Measurements from ENCODE around the gene HOXB5.

The HOXB5 gene

DNA sequence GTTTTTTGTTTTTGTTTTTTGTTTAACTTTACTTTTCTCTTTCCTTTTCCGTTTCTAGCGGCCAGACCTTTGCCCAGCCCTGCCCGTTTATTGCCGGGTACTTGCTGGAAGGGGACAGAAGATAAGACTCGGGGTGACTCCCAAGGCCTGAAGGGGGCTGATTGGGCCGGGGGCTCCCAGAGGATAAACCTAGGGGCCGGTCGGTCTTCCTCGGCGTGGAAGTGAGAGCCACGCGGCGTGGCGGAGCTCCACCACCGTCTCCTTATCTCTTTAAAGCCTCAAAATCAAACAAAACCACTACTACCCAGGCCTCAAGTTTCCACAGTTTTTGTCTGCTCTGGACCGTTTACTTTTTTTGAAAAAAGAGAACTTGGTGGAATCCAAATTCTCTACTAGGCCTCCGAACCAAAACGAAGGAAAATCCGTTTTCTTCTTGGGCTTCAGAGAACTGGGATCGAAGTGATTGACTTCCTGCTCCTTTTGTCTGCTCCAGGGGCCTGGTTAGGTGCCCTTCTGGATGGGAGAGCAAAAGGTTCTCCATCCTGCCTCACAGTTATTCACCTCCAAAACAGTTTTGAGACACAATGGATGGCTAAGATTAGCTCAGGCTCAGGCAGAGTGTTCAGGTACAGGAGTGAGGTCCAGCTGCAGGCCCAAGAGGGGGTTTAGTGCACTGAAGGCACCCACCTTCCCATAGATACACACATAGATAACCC is 41.1 kb upstream of the HOXB5 start:
- DNase-seq (ENCODE audit: extremely low read depth, insufficient read length), result no peak
- TF ChIP-seq, protein P1, sequence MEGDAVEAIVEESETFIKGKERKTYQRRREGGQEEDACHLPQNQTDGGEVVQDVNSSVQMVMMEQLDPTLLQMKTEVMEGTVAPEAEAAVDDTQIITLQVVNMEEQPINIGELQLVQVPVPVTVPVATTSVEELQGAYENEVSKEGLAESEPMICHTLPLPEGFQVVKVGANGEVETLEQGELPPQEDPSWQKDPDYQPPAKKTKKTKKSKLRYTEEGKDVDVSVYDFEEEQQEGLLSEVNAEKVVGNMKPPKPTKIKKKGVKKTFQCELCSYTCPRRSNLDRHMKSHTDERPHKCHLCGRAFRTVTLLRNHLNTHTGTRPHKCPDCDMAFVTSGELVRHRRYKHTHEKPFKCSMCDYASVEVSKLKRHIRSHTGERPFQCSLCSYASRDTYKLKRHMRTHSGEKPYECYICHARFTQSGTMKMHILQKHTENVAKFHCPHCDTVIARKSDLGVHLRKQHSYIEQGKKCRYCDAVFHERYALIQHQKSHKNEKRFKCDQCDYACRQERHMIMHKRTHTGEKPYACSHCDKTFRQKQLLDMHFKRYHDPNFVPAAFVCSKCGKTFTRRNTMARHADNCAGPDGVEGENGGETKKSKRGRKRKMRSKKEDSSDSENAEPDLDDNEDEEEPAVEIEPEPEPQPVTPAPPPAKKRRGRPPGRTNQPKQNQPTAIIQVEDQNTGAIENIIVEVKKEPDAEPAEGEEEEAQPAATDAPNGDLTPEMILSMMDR (IDR thresholded peaks at IDR 0.05; ENCODE audit: insufficient read depth, low read length, poor library complexity, severe bottlenecking), result no peak
- H3K27me3 ChIP-seq (replicated peaks; ENCODE audit: control insufficient read depth, insufficient read depth, low read length), result no peaks in the 10 kb centered on the region; the same call in none of the 2 replicates
- no peak overlapping the region for H3K4me3 ChIP-seq (replicated peaks; ENCODE audit: low read depth, low read length)
- H3K36me3 ChIP-seq (ENCODE audit: control insufficient read depth, insufficient read depth, low read length), result no peaks in the 10 kb centered on the region

DNA sequence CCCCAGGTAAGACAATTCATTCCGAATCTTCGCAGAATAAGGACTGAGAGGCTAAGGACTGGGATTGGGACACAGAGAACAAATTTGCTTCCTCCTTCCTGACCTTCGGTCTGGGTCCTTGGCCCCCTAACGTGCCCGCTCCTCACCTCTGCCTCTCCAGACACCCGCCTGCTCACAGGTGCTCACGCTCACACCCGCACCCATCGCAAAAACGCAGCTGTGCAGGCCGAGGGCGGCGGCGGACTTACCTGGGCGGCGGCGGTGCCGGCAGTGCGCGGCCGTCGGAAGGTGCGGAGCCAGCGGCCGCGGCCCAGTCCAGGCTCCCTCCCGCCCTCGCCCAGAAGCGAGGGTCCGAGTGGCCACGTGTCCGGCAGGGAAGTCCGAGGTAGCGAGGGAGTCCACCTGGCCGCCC is 39.7 kb upstream of the HOXB5 start:
- DNase-seq (ENCODE audit: extremely low read depth, insufficient read length), result no peak
- H3K4me3 ChIP-seq (replicated peaks; ENCODE audit: low read depth, low read length), result no peak overlapping the region
- H3K27me3 ChIP-seq (replicated peaks; ENCODE audit: control insufficient read depth, insufficient read depth, low read length), result peaks cover 2% of the 10 kb centered on the region
- TF ChIP-seq, protein P1 (IDR thresholded peaks at IDR 0.05; ENCODE audit: insufficient read depth, low read length, poor library complexity, severe bottlenecking), result no peak
- H3K36me3 ChIP-seq (ENCODE audit: control insufficient read depth, insufficient read depth, low read length), result no peaks in the 10 kb centered on the region

DNA sequence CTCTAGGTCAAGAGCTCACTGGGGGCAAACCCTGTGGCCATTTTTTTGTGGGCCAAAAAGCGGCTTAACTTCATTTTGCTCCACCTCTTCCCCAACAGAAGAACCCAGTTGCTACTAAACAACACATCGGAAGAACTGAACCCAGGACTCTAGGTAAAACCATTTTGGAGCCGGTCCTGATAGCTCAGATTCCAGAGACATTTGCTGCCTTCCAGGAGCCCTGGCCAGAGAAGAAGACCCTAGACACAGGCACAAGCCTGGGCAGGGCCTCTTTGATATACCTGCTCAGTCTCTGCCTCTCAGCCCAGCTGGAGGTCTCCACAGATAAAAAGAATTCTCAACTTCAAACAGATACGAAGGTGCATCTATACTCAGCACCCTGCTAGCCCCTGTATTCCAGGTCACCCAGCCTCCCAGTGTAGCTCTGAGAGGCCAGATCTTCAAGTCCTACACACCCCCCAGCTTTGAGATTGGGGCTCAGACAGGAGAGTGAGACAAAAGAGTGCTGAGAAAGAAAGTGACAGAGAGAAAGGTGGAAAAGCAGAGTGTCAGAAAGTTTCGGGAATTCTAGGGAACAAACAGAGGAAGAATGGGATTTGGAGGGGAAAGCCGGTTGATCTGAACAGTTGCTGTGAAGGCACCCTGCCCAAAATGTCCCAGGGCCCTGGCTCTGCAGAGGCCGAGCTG is 39.1 kb upstream of the HOXB5 start:
- no peaks in the 10 kb centered on the region for H3K36me3 ChIP-seq (ENCODE audit: control insufficient read depth, insufficient read depth, low read length)
- TF ChIP-seq, protein P1 (IDR thresholded peaks at IDR 0.05; ENCODE audit: insufficient read depth, low read length, poor library complexity, severe bottlenecking), result no peak
- H3K4me3 ChIP-seq (replicated peaks; ENCODE audit: low read depth, low read length), result no peak overlapping the region
- DNase-seq (ENCODE audit: extremely low read depth, insufficient read length), result no peak
- peaks cover 2% of the 10 kb centered on the region for H3K27me3 ChIP-seq (replicated peaks; ENCODE audit: control insufficient read depth, insufficient read depth, low read length)

DNA sequence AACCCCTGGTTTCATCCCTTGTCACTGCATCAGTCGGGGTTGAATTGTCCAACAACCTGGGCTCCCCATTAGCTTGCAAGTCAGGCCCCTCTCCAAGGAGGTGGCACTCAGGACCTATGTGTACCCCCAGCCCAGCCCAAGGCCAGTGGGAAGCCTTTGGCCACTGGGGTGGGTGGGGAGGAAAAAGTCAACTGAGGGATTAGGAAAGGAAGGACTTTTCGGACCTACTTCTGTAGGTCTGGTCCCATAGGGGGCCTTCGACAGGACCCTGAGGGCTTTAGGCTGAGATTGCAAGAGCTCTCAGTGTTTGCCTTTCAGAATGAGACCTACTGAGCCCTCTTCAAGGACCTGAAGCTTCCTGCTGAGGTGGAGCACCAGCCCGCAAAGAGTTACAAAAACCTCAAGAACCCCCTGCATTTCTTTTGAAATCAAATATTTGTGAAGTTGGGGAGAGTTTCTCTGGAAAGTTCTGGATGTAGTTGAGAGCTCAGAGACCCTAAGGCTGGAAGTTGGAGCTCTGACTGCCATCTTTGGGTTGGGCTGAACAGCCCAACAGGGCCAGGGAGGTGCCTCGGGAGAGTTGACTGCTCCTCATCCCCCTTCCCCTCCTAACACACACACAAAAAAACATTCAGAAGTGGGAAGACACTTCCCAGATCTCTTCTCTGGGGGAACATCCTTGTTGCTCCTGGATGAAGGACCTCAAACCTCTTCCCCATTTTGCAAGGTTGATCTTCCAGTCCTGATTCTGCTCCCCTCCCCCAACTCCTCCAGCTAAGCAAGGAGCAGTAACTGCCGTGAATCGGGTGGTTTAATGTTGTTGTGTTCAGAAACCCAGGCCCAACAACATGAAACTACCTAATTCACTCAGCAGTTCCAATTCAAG is 38.4 kb upstream of the HOXB5 start:
- TF ChIP-seq, protein P1 (IDR thresholded peaks at IDR 0.05; ENCODE audit: insufficient read depth, low read length, poor library complexity, severe bottlenecking), result no peak
- Histone ChIP-seq H3K4me3 (replicated peaks; ENCODE audit: low read depth, low read length) (no peak overlapping the region), H3K27me3 (replicated peaks; ENCODE audit: control insufficient read depth, insufficient read depth, low read length) (peaks cover 2% of the 10 kb centered on the region), H3K36me3 (ENCODE audit: control insufficient read depth, insufficient read depth, low read length) (no peaks in the 10 kb centered on the region)
- no peak for DNase-seq (ENCODE audit: extremely low read depth, insufficient read length)

DNA sequence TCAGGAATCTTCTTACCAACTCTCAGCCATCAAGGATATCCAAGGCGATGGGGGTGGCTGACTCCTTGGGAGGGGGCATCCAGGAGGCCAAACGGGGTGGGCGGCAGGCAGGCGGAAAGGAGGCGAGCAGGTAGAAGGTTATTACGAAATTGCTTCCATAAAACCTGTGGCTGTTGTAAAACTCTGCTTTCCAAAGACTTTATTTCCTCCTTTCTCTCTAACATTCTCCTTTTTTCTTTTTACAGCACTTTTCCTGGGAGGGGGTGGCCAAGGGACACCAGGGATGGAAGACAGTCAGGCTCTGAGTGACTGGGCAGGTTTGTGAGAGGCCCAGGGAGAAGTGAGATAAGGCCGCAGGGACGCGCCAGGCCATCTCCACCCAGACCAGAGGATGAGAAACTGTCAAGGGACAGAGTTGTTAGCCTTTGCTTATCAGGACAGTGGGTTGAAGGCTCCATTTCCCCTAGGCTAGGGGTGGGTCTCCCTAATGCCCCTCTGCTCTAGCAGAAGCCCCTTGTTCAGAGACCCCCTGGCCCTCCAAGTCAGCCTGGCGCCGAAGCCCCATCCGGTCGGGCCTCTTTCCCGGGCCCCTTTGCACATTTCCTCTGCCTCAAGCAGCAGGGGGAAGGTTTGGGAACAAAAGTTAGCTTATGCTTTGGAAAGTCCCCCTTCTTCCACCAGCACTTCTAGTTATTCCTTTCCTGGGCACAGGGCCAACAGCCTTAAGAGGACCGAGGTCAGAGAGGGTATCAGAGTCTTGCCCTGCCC is 37.5 kb upstream of the HOXB5 start:
- DNase-seq (ENCODE audit: extremely low read depth, insufficient read length), result no peak
- TF ChIP-seq, protein P1 (IDR thresholded peaks at IDR 0.05; ENCODE audit: insufficient read depth, low read length, poor library complexity, severe bottlenecking), result no peak
- H3K4me3 ChIP-seq (replicated peaks; ENCODE audit: low read depth, low read length), result no peak overlapping the region
- no peaks in the 10 kb centered on the region for H3K36me3 ChIP-seq (ENCODE audit: control insufficient read depth, insufficient read depth, low read length)
- H3K27me3 ChIP-seq (replicated peaks; ENCODE audit: control insufficient read depth, insufficient read depth, low read length), result peaks cover 2% of the 10 kb centered on the region

Data from GM06990 (cell line).